HG03025 (cell line): ENCODE results near the gene RAP1GAP2.
"Not testable (repeated sequence)": the region's sequence is repeated elsewhere in the genome, so short reads cannot be mapped to it uniquely, and the experiment has no call there.

Experiments used
- ATAC-seq: cut with Tn5 transposase; IDR thresholded peaks from one replicate; pipeline ENCODE4 v1.9.1; 2021; ENCODE audit warnings: mild to moderate bottlenecking, moderate library complexity; ENCODE audit not compliant: unreplicated experiment, low FRiP score

Gene RAP1GAP2

GRCh38 chr17:2814049-2814448 lies 17.8 kb downstream of the RAP1GAP2 start:
- ATAC-seq: peak; percentile 13

- peak; percentile 56 for ATAC-seq
Observed at GRCh38 chr17:2814481-2815341, 18.5 kb downstream of the RAP1GAP2 start.

- ATAC-seq: no peak
Observed at GRCh38 chr17:2815781-2816185, 19.5 kb downstream of the RAP1GAP2 start.

GRCh38 chr17:2816688-2817087 lies 20.4 kb downstream of the RAP1GAP2 start:
- ATAC-seq: no peak

- ATAC-seq: not testable (repeated sequence)
Observed at GRCh38 chr17:2819294-2819693, 23.1 kb downstream of the RAP1GAP2 start.

GRCh38 chr17:2819921-2820501 lies 23.8 kb downstream of the RAP1GAP2 start:
- no peak for ATAC-seq

GRCh38 chr17:2821868-2822267 lies 25.6 kb downstream of the RAP1GAP2 start:
- no peak for ATAC-seq

- no peak for ATAC-seq
Observed at GRCh38 chr17:2822358-2822757, 26.1 kb downstream of the RAP1GAP2 start.

GRCh38 chr17:2825253-2825970 lies 29.2 kb downstream of the RAP1GAP2 start:
- ATAC-seq: no peak

GRCh38 chr17:2828397-2829038 lies 32.3 kb downstream of the RAP1GAP2 start:
- ATAC-seq: no peak

- no peak for ATAC-seq
Observed at GRCh38 chr17:2830678-2831077, 34.4 kb downstream of the RAP1GAP2 start.

- ATAC-seq: no peak
Observed at GRCh38 chr17:2835780-2836179, 39.5 kb downstream of the RAP1GAP2 start.

- no peak for ATAC-seq
Observed at GRCh38 chr17:2837147-2837561, 40.9 kb downstream of the RAP1GAP2 start.

- no peak for ATAC-seq
Observed at GRCh38 chr17:2841606-2842005, 45.4 kb downstream of the RAP1GAP2 start.

GRCh38 chr17:2842464-2842863 lies 46.2 kb downstream of the RAP1GAP2 start:
- no peak for ATAC-seq

GRCh38 chr17:2844416-2844815 lies 48.2 kb downstream of the RAP1GAP2 start:
- ATAC-seq: no peak

GRCh38 chr17:2847381-2848333 lies 51.4 kb downstream of the RAP1GAP2 start:
- no peak for ATAC-seq

GRCh38 chr17:2849327-2849670 lies 53.1 kb downstream of the RAP1GAP2 start:
- no peak for ATAC-seq

- ATAC-seq: no peak
Observed at GRCh38 chr17:2850991-2851390, 54.8 kb downstream of the RAP1GAP2 start.

GRCh38 chr17:2851615-2852014 lies 55.4 kb downstream of the RAP1GAP2 start:
- ATAC-seq: no peak
